ENCODE data around the gene TMEM18.

TMEM18 gene

DNA sequence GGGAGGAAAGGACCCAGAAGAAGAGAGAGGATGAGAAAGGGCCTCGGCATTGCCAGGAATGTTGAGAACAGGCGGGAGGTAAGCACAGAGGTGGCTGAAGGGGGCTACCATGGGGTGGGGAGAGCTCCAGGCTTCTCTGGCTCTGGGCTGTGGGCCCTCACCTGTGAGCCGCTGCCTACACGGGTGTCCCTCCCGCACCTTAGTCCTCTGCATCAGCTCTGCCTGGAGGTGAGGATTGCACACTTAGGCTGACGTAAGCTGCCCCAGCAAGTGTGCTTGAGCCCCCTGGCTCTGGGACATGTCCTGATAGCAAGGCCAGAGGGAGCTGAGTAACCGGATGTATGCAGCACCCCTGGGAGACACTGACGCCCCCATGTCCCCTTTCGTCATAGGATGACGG lies 33.9 kb downstream of the TMEM18 start:
- DNase-seq (ENCODE audit: low read depth): no peak
- TF ChIP-seq CTCF (IDR thresholded peaks at IDR 0.05; ENCODE audit: low read depth, low read length, missing control alignments): no peak

DNA sequence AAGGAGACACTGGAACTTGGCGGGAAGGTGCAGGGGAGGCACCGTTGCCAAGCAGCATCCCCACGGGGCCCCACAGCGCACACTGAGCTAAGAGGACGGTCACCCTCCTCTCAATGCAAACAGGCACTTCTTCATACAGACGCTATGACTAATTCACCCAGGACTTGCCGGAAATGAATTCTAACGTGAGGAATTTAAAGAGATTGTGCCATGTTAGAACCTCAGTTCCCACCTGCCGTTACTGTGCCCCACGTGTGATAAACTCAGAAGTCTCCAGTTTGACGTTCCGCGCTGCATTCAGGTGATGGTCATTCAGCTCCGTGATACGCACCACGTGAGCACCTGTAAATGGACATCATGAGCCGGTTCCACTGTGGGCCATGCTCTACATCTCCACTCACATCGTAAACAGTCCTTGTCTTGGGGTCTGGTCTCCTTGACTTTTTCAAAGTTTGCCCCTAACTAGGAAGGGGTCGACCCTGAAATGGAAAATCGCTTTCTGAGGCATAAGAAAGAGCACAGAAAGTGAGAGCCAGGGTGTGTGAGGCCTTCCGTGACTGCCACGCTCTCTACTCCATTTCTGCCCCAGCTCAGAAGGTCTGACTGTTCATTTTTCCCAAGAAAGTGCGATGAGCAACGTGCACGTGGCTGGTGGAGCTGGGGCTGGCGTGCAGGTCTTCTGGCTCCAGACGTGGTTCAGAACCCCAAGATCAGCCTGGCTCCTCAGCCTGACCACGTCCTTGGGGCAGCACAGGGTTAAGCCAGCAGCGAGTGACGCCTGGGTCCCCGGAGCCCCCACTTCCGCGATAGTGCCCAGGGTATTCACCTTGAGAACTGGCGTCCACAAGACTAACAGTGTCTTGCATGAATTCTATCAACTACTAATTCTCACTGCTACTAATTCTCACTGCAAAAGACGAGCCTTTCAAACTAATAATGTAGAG lies 35.1 kb downstream of the TMEM18 start:
- H3K4me3 ChIP-seq (ENCODE audit: low read depth, low read length): no peak overlapping the region
- no peak for DNase-seq (ENCODE audit: low read depth)
- TF ChIP-seq CTCF (IDR thresholded peaks at IDR 0.05; ENCODE audit: low read depth, low read length, missing control alignments): no peak

More for the DNA sequence above, 33.9 kb downstream of the TMEM18 start:
- no peak overlapping the region for H3K4me3 ChIP-seq (ENCODE audit: low read depth, low read length)

- no peak overlapping the region for H3K4me3 ChIP-seq (ENCODE audit: low read depth, low read length)
- TF ChIP-seq CTCF (IDR thresholded peaks at IDR 0.05; ENCODE audit: low read depth, low read length, missing control alignments): no peak
- DNase-seq (ENCODE audit: low read depth): no peak
Observed at GRCh38 chr2:641164-641871, 35.9 kb downstream of the TMEM18 start.

DNA sequence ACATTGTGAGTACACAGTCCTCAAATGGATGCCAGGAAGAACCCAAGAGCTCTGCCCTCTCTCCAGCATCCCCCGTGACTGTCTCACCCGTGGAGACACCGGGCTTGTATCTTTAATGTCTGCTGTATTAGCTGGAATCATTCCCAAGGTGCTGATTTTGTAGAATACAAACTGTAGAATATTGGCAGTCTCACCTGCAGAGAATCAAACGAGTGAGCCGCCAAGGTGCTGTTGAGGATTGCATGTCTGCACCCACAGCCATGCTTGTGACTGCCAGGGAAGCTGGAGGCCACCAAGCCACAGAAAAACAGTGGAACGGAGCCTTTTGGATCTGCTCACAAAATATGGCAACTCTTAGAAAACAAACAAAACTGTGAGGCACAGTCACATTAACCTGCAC lies 37.5 kb downstream of the TMEM18 start:
- no peak for TF ChIP-seq CTCF (IDR thresholded peaks at IDR 0.05; ENCODE audit: low read depth, low read length, missing control alignments)
- H3K4me3 ChIP-seq (ENCODE audit: low read depth, low read length): no peak overlapping the region

GRCh38 chr2:637804-638203 lies 39.4 kb downstream of the TMEM18 start:
- no peak for TF ChIP-seq CTCF (IDR thresholded peaks at IDR 0.05; ENCODE audit: low read depth, low read length, missing control alignments)
- no peak overlapping the region for H3K4me3 ChIP-seq (ENCODE audit: low read depth, low read length)
- no peak for DNase-seq (ENCODE audit: low read depth)

More for the DNA sequence above, 37.5 kb downstream of the TMEM18 start:
- DNase-seq (ENCODE audit: low read depth): no peak

DNA sequence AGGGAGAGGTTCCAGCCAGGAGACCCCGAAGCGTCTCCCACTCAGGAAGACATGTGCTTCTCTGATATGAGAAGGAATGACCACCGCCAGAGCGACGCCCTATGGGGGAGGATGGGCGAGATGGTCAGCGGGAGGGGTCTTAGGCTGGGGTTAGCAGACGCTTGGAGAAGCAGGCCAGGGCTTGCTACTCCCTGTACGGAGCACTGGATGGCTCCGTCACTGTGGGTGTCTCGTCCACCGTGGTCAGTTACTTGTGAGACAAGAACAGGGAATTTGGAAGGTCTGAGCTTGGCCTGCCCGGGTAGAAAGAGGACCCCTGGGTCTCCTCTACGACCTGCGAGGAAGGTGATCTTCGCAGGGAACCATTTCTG lies 39.8 kb downstream of the TMEM18 start:
- H3K4me3 ChIP-seq (ENCODE audit: low read depth, low read length): no peak overlapping the region
- TF ChIP-seq CTCF (IDR thresholded peaks at IDR 0.05; ENCODE audit: low read depth, low read length, missing control alignments): no peak
- no peak for DNase-seq (ENCODE audit: low read depth)
